ELR (cell line): ENCODE results near the gene GJA3.
"Not testable (repeated sequence)": the region's sequence is repeated elsewhere in the genome, so short reads cannot be mapped to it uniquely, and the experiment has no call there.

Experiments
- DNase-seq: peaks from one replicate; pipeline ENCODE4 v3.0.0-alpha.2; 2015; ENCODE audit warnings: low read depth

GJA3 gene

DNA sequence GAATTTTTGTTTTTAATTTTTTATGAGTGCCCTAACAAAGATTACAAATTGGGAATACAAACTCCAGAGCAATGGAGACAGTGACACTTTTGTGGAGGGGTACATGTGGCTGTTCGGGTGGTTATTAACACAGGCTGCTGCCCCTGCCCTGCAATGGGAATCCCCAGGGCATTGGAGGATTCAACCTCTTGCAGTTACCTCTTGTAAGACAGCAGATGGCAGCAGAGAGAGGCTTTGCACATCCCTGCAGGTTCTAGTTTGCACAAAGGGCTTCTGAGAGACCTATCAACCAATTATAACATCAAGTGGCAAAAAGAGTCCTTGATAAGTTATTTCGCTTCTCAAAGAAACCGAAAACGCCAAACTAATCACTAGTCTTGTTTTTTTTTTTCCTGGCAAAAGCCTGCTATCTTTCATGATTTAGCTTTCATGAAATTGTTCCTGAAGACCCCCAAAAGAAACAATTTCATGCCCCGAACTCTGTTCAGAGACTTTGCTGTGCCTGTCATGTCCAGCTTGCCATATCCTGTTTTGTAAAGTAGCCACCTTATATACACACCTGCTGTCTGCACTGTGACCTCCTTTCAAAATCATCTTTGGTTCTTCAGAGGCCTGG lies 21.5 kb upstream of the GJA3 start:
- peak; percentile 80 for DNase-seq

GRCh38 chr13:20181188-20181587 lies 20.3 kb upstream of the GJA3 start:
- no peak for DNase-seq

DNA sequence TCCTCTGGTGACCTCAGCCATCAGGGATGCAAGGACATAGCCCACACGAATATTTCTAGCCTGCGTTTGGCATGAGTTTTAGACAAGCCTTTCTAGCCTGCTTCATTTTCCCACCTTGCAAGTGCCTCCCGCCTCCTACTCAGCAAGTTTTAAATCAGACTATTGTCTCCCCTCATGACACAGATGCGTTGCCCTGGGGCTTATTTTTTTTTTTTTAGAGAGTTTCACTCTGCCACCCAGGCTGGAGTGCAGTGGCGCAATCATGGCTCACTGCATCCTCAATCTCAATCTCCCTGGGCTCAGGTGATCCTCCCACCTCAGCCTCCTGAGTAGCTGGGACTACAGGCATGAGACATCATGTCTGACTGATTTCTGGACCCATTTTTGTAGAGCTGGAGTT lies 17.3 kb upstream of the GJA3 start:
- DNase-seq, result no peak

GRCh38 chr13:20177049-20177831 lies 16.4 kb upstream of the GJA3 start:
- no peak for DNase-seq

- DNase-seq, result no peak
These were observed 15.2 kb upstream of the GJA3 start for GRCh38 chr13:20175907-20176652.

GRCh38 chr13:20175406-20175794 lies 14.5 kb upstream of the GJA3 start:
- DNase-seq, result no peak

DNA sequence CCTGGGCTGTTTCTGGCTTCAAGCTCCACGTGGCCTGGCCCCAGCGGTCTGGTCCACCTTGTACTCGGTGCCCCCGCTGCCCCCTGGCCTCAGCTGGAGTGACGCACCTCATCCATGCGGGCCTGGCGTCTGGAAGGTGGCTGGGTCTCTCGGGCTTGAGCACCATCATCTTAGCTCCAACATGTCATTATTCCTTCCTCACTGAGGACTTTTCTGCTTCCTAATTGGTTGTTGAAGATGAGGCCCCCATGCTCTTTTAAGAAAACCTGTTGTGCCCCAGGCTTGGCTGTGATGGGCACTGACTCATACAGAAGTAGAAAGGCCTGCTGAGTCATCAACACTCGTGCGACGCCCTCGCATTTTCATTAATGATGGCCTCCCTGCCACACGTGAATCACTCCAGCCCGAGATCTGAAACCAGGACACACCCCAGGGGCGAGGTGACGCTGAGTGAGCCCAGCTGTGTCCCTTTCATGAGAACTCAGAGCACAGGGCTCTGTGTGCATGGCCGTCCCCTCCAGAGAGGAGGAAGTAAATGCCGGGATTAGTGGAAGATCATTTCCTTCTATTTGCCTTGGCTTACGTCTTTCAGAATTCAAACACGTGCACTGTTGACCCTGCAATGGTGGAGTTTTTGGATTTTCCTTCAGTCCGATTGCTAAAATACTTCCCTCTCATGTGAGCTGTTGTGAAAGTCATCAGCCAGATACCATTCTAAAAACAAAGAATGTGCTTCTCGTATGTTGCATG lies 14.0 kb upstream of the GJA3 start:
- DNase-seq, result peak; percentile 99

- no peak for DNase-seq
These were observed 12.4 kb upstream of the GJA3 start for GRCh38 chr13:20173116-20173746.

DNA sequence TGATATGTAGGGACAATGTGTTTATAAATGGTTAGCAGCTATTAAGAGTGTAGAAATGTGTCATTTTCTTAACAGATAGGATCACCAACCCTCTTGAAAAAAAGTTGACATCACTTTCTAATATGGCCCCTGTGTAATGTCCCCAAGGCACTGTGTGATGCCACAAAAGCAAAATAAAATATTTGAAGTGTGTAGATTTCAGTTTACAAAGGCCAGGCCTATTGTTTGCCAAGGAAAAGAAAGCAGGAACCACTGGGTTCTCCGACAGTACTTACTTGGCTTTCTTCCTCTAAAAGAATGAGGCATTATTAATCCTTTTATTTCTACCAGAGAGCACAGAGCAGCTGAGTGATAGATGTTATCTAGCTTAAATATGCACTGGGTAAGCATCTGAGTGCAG lies 10.5 kb upstream of the GJA3 start:
- no peak for DNase-seq

- no peak for DNase-seq
These were observed 10.1 kb upstream of the GJA3 start for GRCh38 chr13:20170921-20171320.

DNA sequence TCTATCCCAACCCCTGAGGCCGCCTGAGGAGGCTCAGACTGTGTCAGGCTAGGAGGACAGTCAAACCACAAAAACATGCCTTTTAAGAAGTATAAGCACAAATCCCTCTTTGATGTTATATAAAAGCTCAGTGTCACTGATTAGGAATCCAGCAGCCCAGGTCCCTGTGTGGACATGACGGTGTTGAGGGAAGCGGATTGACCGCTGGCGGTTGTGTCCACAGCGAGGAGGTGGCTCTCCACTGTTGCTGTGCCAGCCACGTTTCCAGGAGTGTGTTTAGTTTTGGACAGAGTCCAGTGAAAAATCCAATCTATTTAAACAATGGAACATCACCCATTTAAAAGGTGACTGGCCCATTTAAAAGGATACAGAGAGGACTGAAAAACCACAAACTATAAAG lies 7.5 kb upstream of the GJA3 start:
- DNase-seq, result no peak

GRCh38 chr13:20165417-20166257 lies 4.8 kb upstream of the GJA3 start:
- no peak for DNase-seq

- no peak for DNase-seq
These were observed 1.1 kb upstream of the GJA3 start for GRCh38 chr13:20161951-20162300.

DNA sequence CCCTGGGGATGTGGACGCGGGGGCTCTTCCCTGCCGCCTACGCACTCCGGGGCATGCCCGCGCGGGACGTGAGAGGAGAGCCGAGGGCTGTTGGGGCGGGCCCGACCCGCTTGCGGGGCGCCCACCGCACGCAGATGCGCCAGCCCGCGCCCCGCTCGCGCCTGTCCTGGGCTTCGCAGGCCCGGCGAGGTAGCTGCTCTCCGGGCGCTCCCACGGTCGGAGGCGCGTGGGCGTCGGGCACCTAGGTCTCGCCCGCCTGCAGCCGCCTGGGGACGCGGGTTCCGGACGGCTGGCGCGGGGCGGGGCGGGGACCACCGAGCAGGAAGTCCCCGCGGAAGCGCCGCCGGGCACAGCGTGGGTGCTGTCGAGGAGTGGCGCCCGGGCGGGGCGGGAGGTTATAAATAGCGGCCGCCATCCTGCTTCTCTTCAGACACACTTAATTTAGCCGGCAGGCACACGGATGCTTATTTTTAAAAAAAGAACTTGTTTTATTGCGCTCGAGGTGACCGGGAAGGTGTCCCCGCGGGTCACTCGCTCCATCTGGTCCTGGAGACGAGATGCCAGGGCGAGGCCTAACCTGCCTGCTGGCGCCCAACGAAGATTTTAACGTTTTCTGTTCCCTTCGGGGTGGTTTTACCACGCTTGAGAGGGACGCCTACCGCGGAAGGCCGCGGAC lies 561 bp upstream of the GJA3 start:
- DNase-seq, result peak; percentile 38

GRCh38 chr13:20159646-20160305 lies 1.1 kb downstream of the GJA3 start:
- peak; percentile 33 for DNase-seq

DNA sequence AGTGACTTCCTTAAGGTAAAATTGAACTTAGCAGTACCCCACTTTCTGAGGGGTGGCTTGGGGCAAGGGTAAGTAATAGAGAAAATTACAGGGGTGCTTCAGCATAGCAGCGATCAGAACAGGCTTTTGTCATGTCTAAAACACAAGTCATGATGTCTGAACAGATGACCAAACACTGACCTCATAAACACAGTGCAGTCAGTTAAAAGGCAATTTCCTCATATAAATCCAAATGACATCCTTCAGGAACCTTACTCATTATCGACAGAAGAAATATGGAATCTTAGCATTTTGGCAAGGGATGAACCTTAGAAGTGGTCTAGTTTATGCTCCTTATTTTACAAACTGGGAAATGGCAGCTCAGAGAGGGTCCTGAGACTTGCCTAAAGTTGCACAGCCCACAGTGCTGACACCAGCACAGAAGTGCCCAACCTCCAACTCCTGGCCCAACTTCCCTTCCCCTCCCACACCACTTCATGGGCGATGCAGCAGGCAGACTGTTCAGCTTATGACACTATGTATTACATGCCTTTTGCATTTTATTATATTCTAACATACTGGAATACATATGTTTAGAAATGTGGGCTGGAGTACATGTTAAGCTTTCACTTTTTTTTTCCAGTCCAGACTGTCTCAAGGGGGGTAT lies 3.6 kb downstream of the GJA3 start:
- no peak for DNase-seq

DNA sequence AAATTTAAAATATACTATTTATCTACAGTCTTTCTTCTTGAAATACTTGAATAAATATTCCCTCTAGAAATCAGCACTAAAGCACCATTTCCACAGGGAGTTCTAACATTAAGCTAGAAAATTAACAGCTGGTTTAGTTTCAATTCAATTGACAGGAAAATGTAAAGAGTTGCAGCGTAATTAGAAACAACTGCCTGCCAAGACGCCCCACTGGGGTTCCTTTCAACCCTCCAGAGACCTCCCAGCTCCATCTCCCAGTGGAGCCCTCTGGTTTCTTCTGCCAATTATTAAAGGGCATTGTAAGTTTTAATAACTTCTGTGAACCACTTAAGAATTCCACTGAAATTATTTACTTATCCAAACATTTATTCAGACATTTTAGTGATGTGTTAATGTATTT lies 4.2 kb downstream of the GJA3 start:
- no peak for DNase-seq

GRCh38 chr13:20153290-20153689 lies 7.6 kb downstream of the GJA3 start:
- not testable (repeated sequence) for DNase-seq

- no peak for DNase-seq
These were observed 9.2 kb downstream of the GJA3 start for GRCh38 chr13:20151612-20152011.
